Cerebellar nuclear complex (tissue), 1 donor: Measurements from ENCODE around the gene CENPM.
A peak's percentile ranks its signal among the peaks of the same experiment; 100 is the strongest.

Experiments used
- DNase-seq, 2 experiments: peaks; one replicate each; lab custom pipeline; 2025; lab: John Stamatoyannopoulos, UW

Gene CENPM

GRCh38 chr22:41915035-41915785, 31.7 kb downstream of the CENPM start, which contains the start of gene SHISA8:
SHISA8 (minus strand) TSS chr22:41915074; CDS start chr22:41914667, 407 bp downstream.
- peak in 1 of 2 experiments; percentile 17 for DNase-seq

GRCh38 chr22:41914611-41915034, 32.3 kb downstream of the CENPM start:
- no peak for DNase-seq

- no peak for DNase-seq
Measured at GRCh38 chr22:41913842-41914534, 33.0 kb downstream of the CENPM start.

- no peak for DNase-seq
Measured at GRCh38 chr22:41913040-41913719, 33.8 kb downstream of the CENPM start.

- no peak for DNase-seq
Measured at GRCh38 chr22:41912338-41913039, 34.5 kb downstream of the CENPM start.

- no peak for DNase-seq
Measured at GRCh38 chr22:41911001-41911611, 35.8 kb downstream of the CENPM start.

- DNase-seq: no peak
Measured at GRCh38 chr22:41910050-41911000, 36.6 kb downstream of the CENPM start.

- no peak for DNase-seq
Measured at GRCh38 chr22:41909310-41910049, 37.5 kb downstream of the CENPM start.

GRCh38 chr22:41908411-41909309, 38.3 kb downstream of the CENPM start:
- no peak for DNase-seq

GRCh38 chr22:41907436-41908401, 39.2 kb downstream of the CENPM start:
- no peak for DNase-seq

- DNase-seq: no peak
Measured at GRCh38 chr22:41906822-41907221, 40.1 kb downstream of the CENPM start.

- no peak for DNase-seq
Measured at GRCh38 chr22:41905411-41906202, 41.3 kb downstream of the CENPM start.

- no peak for DNase-seq
Measured at GRCh38 chr22:41904450-41905410, 42.2 kb downstream of the CENPM start.

- peak; percentile 61 to 78 for DNase-seq
Measured at GRCh38 chr22:41902932-41903421, 44.0 kb downstream of the CENPM start.

- DNase-seq: no peak
Measured at GRCh38 chr22:41902016-41902415, 44.9 kb downstream of the CENPM start.
